CD4-positive, alpha-beta T cell treated with Interleukin-1 beta for 1 hour (primary cell): ENCODE results near the gene PRKAG2.
"Not testable (repeated sequence)": the region's sequence is repeated elsewhere in the genome, so short reads cannot be mapped to it uniquely, and the experiment has no call there.

ENCODE experiments used
- DNase-seq, 2 donors: peaks; one replicate each; pipeline ENCODE4 v3.0.0-alpha.2; 2020 to 2022

The PRKAG2 gene

DNA sequence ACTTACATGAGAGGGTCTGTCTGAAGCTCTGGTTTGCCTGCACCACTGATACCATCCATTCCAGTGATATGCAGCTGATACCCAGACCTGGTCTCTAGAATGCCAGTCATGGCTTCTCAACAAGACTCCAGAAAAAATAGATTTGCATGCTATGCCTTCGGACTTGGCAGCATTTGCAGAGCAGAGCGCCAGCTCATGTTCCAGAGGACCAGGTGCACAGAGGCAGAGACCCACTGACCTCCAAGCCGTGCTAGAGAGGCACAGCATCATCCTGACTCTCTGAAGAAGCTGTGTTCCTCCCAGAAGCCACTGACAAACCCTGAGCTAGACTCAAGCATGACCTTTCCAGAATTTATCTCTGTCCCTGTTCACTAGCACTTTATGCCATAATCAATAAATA, 6.9 kb upstream of the PRKAG2 start:
- no peak for DNase-seq

DNA sequence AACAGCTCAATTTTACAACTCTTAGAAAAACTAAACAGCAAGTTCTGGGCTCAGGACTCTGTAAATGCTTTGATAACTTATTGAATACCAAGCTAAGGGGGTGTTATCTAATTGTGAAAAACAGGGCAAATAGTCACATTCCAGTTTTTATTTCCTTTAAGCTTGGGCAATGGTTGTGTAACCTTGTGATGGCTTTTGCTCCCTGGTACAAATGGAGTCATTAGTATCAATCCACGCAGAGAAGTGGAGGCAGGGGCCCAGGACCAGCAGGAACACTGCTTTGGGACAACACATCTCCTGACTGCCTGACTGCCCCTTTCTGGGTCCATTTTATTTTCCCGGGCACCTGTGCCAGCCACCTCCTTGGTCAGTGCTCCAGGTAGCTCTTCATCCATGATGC, 5.8 kb upstream of the PRKAG2 start:
- no peak for DNase-seq

- no peak for DNase-seq
Measured at GRCh38 chr7:151880688-151881087, 3.8 kb upstream of the PRKAG2 start.

DNA sequence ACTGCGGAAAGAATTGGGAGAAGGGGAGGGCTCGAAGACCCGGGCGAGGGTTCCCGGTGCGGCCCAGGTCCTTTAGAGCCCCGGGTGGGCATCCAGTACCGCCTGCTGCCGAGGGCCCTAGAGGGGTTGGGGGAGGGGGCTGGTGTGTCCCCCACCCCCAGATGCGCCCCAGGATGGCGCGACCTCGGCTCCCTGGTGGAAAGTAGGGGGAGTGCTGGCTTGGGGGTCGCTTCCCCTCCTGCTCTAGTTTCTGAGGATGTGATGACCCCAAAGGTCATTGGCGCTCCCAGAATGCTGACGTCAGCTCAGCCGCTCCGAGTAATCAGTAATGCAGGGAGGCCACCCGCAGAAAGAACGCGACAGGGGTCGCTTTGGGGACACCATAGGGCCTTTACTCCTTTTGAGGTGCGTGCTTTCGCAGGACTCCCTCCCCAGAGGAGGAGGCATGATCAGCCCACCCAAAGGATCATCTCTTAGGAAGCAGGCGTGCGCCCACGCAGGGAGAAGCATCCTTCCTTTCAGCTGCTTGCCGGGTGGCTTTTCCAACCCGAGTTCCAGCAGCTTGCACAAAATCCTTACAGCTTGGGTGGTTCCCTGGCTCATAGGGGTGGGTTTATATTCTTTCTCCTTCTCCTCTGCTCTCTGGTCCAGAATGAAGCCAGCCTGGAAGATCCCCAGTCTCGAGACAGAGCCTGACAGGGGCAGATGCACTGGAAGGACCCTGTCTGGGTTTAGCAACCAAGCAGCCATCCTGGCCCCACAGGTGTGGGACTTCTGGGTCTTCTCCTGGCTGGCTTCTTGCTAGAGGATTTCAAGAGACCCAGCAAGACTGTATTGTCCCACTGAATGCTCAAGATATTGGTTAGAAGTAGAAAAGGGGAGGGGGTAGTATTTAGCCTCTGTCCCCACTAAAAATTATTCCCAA, 1.3 kb upstream of the PRKAG2 start:
- DNase-seq, result no peak

- DNase-seq, result peak; percentile 65 to 70
Measured at GRCh38 chr7:151875942-151876898, 695 bp downstream of the PRKAG2 start.

GRCh38 chr7:151874479-151874878, 2.4 kb downstream of the PRKAG2 start:
- not testable (repeated sequence) for DNase-seq

DNA sequence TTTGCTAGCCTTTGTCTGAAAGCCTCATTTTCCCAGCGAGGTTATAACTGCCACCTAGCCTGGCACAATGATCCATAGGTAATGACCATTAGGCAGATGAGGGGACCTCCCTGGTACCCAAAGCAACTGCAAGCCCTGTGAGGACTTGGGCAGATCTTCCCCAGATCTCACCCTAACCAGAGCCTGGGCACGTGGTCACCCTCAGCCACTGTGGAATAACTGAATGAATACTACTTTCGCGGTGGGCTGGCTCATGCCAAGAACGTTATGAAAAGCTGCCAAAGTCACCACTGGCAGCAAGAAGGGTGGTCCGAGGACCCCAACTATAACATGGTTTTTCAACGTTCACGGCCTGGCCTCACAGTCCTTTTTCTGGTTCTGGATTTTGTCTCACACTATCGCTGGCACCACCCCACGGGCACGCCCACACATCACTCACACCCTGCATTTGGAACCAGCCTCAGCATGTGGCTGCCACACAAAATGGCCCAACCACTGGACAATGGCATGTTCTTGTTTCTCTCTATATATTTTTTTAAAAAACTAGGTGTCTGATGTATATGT, 3.4 kb downstream of the PRKAG2 start:
- DNase-seq, result no peak

GRCh38 chr7:151872531-151873401, 4.1 kb downstream of the PRKAG2 start:
- no peak for DNase-seq

DNA sequence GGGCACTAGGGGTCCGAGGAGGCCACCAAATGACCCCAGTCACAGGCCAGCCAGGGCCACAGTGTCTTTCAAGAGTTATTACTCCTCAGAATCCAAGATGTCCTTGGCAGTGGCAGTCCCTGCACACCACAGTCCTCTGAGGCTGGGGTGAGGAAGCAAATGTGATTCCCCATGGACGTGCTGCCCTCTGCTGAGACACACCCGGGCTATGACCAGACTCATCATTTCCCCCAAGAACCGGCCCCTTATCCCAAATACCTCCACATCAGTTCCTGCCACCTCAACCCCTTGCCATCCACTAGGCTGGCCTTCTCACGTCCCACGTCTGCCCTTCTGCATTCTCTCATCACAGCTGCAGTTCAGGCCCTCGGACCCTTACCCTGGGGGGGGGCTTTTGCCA, 5.0 kb downstream of the PRKAG2 start:
- DNase-seq, result no peak

GRCh38 chr7:151871189-151871735, 5.7 kb downstream of the PRKAG2 start:
- no peak for DNase-seq

- DNase-seq, result no peak
Measured at GRCh38 chr7:151869968-151870918, 6.7 kb downstream of the PRKAG2 start.

GRCh38 chr7:151869455-151869854, 7.5 kb downstream of the PRKAG2 start:
- DNase-seq, result no peak

DNA sequence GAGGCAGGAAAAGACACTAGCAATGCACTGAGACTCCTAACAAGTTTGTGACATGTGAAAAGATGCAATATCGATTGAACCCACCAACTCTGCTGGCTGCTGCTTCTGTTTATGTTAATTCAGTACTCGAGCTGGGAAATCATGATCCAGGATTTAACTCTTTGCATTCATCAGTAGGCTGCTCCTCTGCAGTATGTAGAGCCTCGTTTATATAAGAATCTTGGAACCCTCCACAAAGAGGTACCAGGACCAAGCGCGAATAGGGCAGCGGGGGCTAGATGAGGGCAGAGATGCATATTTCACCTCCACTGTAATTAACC, 7.8 kb downstream of the PRKAG2 start:
- DNase-seq, result no peak

DNA sequence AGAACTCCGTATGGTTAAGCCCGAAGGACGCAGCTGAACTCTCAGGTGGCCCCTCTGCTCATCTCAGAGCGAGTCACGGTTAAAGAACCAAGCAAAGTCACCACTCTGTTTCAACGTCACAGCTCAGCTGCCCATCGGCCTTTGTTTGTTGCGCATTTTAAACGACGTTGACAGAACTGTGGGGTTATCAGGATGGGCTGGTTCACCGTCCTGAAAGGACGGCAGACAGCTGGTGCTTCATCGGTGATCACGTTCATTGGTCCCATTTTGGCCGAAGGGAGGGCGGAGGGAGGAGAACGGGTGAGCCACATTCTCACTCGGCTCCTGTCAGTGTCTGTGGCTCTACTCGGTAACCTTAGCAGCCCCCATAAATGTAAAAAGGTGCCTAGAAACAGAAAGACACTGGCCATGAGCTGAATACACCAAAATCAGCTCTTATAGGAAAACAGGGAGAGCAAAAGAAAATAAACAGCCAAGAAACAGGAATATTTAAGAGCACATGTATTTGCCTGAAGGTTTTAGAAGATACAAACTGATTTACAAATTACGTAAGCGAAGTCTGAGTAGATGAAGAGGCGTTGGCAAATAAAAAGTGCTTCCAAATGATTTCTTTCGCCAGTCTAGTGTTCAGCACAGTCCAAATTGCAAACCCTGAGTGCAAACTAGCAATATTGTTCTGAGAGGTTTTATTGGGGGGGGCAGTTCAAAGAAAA, 8.4 kb downstream of the PRKAG2 start:
- no peak for DNase-seq

GRCh38 chr7:151867912-151868311, 9.0 kb downstream of the PRKAG2 start:
- DNase-seq, result no peak

DNA sequence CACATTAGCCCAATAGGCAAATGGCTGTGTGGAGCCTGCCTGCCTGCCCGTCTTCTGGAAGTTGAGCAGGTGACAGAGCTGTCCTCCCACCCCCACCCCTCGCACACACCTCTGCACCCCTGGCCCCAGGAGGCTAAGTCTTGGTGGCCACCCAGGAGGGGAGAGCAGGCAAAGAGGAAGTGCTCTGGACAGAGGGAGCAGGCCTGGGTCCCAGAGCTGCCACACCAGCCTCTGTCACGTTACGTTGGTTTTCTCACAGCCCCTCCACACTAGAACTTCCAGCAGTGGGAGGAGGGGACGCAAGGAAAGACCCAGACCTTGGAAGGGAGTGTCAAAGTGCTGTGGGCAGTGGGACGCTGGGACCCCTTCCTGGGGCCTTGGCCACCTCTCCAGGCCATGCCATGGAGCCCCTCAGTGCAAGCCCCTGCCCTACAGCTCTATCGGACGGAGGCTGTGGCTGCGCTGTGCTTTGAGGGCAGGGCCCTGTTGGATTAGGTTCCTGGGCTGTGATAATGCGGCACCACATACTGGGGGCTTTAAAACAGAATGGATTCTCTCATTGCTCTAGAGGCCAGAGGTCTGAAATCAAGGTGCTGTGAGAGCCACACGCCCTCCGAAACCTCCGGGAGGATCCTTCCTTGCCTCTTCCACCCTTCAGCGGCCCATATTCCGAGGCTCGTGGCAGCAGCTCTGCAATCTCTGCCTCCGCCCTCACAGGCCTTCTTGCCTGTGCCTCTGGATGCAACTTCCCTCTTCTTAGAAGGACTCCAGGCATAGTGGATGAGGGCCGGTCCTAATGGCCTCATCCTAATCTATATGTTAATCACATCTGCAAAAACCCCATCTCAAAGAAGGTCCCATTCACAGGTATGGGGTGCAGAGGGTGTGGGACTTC, 9.9 kb downstream of the PRKAG2 start:
- no peak for DNase-seq

DNA sequence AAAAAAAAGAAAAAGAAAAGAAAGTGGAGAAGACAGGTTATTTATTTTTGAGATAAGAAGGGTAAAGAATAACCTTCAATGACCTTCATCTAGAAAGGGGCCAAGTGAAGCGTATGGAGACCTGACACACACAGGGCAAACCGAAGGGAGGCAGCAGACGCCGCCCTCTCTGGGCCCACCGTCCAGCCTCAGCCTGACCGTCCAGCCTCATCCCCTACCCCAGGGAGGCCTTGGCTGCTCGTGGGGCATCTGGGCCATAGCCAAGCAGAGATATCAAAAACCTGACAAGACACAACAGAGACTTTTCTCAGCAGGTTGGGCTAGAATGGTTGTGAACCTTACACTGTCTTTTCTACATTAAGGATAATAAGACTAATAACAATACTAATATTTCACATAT, 10.9 kb downstream of the PRKAG2 start:
- no peak for DNase-seq

- DNase-seq, result no peak
Measured at GRCh38 chr7:151865070-151865670, 11.7 kb downstream of the PRKAG2 start.

DNA sequence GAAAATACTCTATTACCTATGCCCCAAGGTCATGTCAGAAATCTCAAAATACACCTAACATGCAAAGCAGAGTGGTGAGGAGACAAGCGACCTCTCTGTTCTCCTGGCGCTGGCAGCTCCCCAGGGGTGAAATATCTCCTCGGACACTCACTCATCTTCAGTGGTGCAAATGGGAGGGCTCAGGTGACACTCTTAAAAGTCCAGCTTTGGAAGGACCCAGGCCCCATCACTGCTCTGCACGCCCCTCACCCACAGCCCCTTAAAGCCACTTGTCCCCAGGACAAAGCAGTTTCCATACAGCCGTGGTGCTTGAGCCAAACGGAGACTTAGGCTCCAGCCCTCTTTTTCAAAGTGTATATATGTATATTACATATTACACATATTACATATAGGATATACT, 12.4 kb downstream of the PRKAG2 start:
- DNase-seq, result no peak
